G401.6 (cell line): ENCODE data around the gene TGFB2.

ENCODE experiments used
- FAIRE-seq: peaks from 2 replicates; lab custom pipeline; 2012; peaks lifted over from hg19 to GRCh38; lab: Jason Lieb, UNC

The TGFB2 gene

GRCh38 chr1:218336328-218336727 lies 8.8 kb upstream of the TGFB2 start:
- FAIRE-seq = no peak

GRCh38 chr1:218339267-218339831 lies 5.8 kb upstream of the TGFB2 start:
- FAIRE-seq = peak; percentile 96

GRCh38 chr1:218341325-218341724 lies 3.8 kb upstream of the TGFB2 start:
- FAIRE-seq = no peak

- no peak for FAIRE-seq
Measured at GRCh38 chr1:218342091-218342490, 3.0 kb upstream of the TGFB2 start.

GRCh38 chr1:218345673-218346390 lies 696 bp downstream of the TGFB2 start:
- no peak for FAIRE-seq

- FAIRE-seq = no peak
Measured at GRCh38 chr1:218346391-218347204, 1.5 kb downstream of the TGFB2 start.

GRCh38 chr1:218347336-218347722 lies 2.2 kb downstream of the TGFB2 start:
- FAIRE-seq = no peak

GRCh38 chr1:218347723-218348627 lies 2.8 kb downstream of the TGFB2 start:
- no peak for FAIRE-seq

GRCh38 chr1:218348628-218349071 lies 3.5 kb downstream of the TGFB2 start:
- FAIRE-seq = no peak

GRCh38 chr1:218349348-218350034 lies 4.4 kb downstream of the TGFB2 start:
- FAIRE-seq = no peak

- FAIRE-seq = no peak
Measured at GRCh38 chr1:218350035-218350525, 4.9 kb downstream of the TGFB2 start.

- FAIRE-seq = no peak
Measured at GRCh38 chr1:218350801-218351266, 5.7 kb downstream of the TGFB2 start.

GRCh38 chr1:218351391-218352074 lies 6.4 kb downstream of the TGFB2 start:
- no peak for FAIRE-seq

- FAIRE-seq = no peak
Measured at GRCh38 chr1:218352075-218352438, 6.9 kb downstream of the TGFB2 start.

- FAIRE-seq = no peak
Measured at GRCh38 chr1:218353656-218354055, 8.5 kb downstream of the TGFB2 start.

- no peak for FAIRE-seq
Measured at GRCh38 chr1:218355278-218355677, 10.1 kb downstream of the TGFB2 start.

- no peak for FAIRE-seq
Measured at GRCh38 chr1:218357211-218357892, 12.2 kb downstream of the TGFB2 start.

- no peak for FAIRE-seq
Measured at GRCh38 chr1:218357893-218358232, 12.7 kb downstream of the TGFB2 start.

GRCh38 chr1:218361298-218362065 lies 16.3 kb downstream of the TGFB2 start:
- FAIRE-seq = no peak
